HG03575 (cell line): ENCODE results near the gene MFAP4.

Source experiments
- ATAC-seq: cut with Tn5 transposase; IDR thresholded peaks from one replicate; pipeline ENCODE4 v1.9.1; 2021; ENCODE audit not compliant: unreplicated experiment, insufficient number of reproducible peaks, low FRiP score; ENCODE audit errors: extremely low read depth

Gene MFAP4

GRCh38 chr17:19388791-19389785, 2.1 kb upstream of the MFAP4 start:
- no peak for ATAC-seq

GRCh38 chr17:19387921-19388521, 1.0 kb upstream of the MFAP4 start:
- no peak for ATAC-seq

- no peak for ATAC-seq
These were observed 700 bp downstream of the MFAP4 start for GRCh38 chr17:19386051-19386929.

- no peak for ATAC-seq
These were observed 1.4 kb downstream of the MFAP4 start for GRCh38 chr17:19385521-19385983.

GRCh38 chr17:19384723-19385391, 2.1 kb downstream of the MFAP4 start:
- ATAC-seq, result no peak

- no peak for ATAC-seq
These were observed 3.1 kb downstream of the MFAP4 start for GRCh38 chr17:19383681-19384470.

GRCh38 chr17:19382531-19383444, 4.2 kb downstream of the MFAP4 start:
- ATAC-seq, result no peak

GRCh38 chr17:19381741-19382444, 5.1 kb downstream of the MFAP4 start:
- no peak for ATAC-seq

GRCh38 chr17:19381361-19381740, 5.6 kb downstream of the MFAP4 start:
- ATAC-seq, result no peak

- ATAC-seq, result no peak
These were observed 6.3 kb downstream of the MFAP4 start for GRCh38 chr17:19380481-19381301.

- ATAC-seq, result no peak
These were observed 7.5 kb downstream of the MFAP4 start for GRCh38 chr17:19379361-19380065.

GRCh38 chr17:19378416-19379360, 8.3 kb downstream of the MFAP4 start, which contains the start of gene MAPK7:
Gene MAPK7 (plus strand): TSS chr17:19378498. CDS start chr17:19378901, 403 bp downstream.
- no peak for ATAC-seq

- peak; percentile 60 for ATAC-seq
These were observed 9.2 kb downstream of the MFAP4 start for GRCh38 chr17:19377602-19378415.
